ENCODE data around the gene AHNAK.
"Not testable (repeated sequence)": the region's sequence is repeated elsewhere in the genome, so short reads cannot be mapped to it uniquely, and the experiment has no call there.

AHNAK gene

DNA sequence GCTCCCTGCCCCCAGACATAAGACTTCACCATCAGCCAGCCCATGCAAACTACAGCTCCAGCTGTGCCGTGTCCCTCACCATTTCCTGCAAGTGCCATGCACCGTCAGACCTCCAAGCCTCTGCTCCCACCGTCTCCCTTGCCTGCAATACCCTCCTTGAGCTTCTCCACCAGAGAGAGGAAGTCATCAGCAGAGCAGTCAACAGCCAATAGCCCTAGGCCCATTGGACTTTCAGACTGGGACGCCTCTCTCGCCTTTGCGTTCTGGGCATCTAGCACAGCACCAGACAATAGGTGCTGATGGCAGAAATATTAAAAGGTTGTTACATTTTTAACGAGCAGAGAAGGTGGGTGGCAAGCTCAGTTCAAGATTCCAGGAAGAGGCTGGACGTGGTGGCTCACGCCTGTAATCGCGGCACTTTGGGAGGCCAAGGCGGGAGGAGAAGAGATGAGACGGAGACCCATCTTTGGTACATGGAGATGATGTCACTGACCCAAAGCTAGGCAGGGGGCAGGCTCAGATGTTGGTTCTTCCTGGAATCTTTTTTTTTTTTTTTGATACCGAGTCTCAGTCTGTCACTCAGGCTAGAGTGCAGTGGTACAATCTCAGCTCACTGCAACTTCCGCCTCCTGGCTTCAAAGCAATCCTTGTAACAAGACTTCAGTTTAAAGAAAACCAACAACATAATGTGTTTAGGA is 95.9 kb downstream of the AHNAK start:
- DNase-seq (ENCODE audit: low read depth in 2 of 2): no peak
- H3K4me3 ChIP-seq (replicated peaks in 1 of 2; ENCODE audit: low read depth in 2 of 2, low read length in 2 of 2): no peak overlapping the region
- TF ChIP-seq CTCF (IDR thresholded peaks at IDR 0.05; ENCODE audit: low read depth, low read length): no peak

DNA sequence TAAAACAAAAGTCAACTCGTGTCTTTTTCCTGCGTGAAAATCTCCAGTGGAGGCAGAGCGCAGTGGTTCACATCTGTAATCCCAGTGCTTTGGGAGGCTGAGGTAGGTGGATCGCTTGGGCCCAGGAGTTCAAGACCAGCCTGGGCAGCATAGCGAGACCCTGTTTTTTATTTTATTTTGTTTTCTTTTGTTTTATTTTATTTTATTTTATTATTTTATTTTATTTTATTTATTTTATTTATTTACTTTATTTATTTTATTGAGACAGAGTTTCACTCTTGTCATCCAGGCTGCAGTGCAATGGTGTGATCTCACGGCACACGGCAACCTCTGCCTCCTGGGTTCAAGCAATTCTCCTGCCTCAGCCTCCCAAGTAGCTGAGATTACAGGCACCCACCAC is 96.7 kb downstream of the AHNAK start:
- DNase-seq (ENCODE audit: low read depth in 2 of 2); H3K4me3 ChIP-seq (replicated peaks in 1 of 2; ENCODE audit: low read depth in 2 of 2, low read length in 2 of 2): not testable (repeated sequence)

DNA sequence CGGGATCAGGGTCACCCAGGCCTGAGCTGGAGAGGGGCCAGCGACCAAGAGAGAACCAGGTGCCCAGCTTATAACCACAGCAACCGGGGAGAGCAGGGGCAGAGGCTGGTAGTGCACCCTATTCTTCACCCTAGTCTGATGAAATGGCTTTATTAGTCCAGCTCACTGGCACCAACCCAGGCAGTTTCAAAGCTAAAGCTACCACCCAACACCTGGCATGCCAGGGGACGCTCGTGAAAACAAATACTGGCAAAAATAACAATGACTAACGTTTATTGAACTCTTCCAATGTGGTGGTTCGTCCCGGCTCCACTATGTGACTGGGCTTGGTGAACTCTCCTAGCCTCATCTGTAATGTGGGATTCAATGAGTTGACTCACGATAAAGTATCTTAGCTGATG is 97.2 kb downstream of the AHNAK start:
- DNase-seq (ENCODE audit: low read depth in 2 of 2): no peak
- TF ChIP-seq CTCF (IDR thresholded peaks at IDR 0.05; ENCODE audit: low read depth, low read length): no peak
- H3K4me3 ChIP-seq (replicated peaks in 1 of 2; ENCODE audit: low read depth in 2 of 2, low read length in 2 of 2): no peak overlapping the region

DNA sequence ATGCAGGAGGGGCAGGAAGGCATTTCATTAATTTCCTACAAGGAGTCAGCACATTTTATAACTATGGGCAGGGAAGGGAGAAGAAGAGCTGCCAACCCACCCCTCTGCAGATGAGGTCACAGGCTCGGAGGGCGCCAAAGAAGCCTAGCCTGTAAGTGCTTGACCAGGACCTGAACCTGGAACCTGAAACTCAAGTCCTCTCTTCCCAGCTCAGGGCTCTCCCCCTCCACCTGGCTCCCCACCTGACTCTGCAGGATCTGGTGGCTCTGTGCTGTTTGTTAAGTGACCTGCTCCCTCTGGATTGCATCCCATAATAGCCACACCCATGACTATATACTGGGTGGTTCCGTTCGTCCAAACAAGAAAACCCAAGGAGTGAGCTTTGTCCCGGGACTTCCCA is 100.5 kb downstream of the AHNAK start:
- DNase-seq (ENCODE audit: low read depth in 2 of 2): no peak
- no peak for TF ChIP-seq CTCF (IDR thresholded peaks at IDR 0.05; ENCODE audit: low read depth, low read length)
- H3K4me3 ChIP-seq (replicated peaks in 1 of 2; ENCODE audit: low read depth in 2 of 2, low read length in 2 of 2): no peak overlapping the region

DNA sequence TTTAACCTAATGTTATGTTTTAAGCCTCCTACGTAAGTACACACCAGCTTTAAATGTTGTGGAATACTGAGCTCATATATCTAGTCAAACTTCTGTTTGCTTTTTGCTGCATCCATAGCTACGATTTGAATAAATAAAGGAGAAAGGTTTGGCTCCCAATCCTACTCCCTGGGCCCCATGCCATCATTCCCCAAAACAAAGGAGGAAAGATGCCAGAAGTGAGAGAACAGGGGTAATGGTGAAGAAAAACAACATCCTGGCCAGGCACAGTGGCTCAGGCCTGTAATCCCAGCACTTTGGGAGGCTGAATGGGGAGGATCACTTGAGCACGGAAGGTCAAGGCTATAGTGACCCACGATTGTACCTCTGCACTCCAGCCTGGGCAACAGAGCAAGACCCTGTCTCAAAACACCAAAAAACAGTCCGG is 101.3 kb downstream of the AHNAK start:
- no peak overlapping the region for H3K4me3 ChIP-seq (replicated peaks in 1 of 2; ENCODE audit: low read depth in 2 of 2, low read length in 2 of 2)
- DNase-seq (ENCODE audit: low read depth in 2 of 2): peak; percentile 78 to 95
- TF ChIP-seq CTCF (IDR thresholded peaks at IDR 0.05; ENCODE audit: low read depth, low read length): no peak

DNA sequence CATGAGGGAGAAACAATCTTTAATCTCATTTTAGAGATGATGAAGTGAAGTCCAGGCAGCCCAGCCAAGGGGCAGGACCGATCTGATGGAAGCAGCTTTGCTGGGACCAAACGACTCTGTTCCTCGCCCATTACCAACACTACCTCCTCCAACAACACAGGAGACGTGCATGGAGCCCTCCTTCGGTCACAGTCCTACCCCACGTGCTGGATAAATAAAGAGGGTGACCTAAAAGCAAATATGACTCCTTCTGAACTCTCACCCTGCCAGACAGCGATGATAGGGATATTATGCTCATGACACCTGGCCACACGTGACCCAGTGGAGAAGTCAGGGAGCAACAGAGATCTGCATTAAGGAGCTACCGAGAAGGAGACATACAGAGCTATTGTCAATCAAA is 101.8 kb downstream of the AHNAK start:
- no peak for TF ChIP-seq CTCF (IDR thresholded peaks at IDR 0.05; ENCODE audit: low read depth, low read length)
- DNase-seq (ENCODE audit: low read depth in 2 of 2): no peak
- peak overlapping the region in 1 of 2 donors; percentile 51 for H3K4me3 ChIP-seq (replicated peaks in 1 of 2; ENCODE audit: low read depth in 2 of 2, low read length in 2 of 2)

GRCh38 chr11:62444236-62444833 is 102.3 kb downstream of the AHNAK start:
- DNase-seq (ENCODE audit: low read depth in 2 of 2): peak; percentile 83 to 88
- no peak for TF ChIP-seq CTCF (IDR thresholded peaks at IDR 0.05; ENCODE audit: low read depth, low read length)
- peak overlapping the region; percentile 28 to 51 for H3K4me3 ChIP-seq (replicated peaks in 1 of 2; ENCODE audit: low read depth in 2 of 2, low read length in 2 of 2)
